HepG2 (cell line): ENCODE measurements around the gene TMEM132E. TPM values are rescaled to one million over a fixed set of nuclear protein-coding genes. Genes with fewer than 3 reads are reported as not detected.

Source experiments
- FOXM1 ChIP-seq: sonication (generic); formaldehyde crosslinking; IDR thresholded peaks from 2 replicates; pipeline ENCODE4 v1.5.0; 2020; ENCODE audit warnings: missing genetic modification reagents
- ZC3H13 ChIP-seq: sonication (generic); formaldehyde crosslinking; IDR thresholded peaks from 2 replicates; pipeline ENCODE4 v1.8.1; 2023; ENCODE audit warnings: mild to moderate bottlenecking, missing genetic modification reagents, moderate library complexity
- ZNF451 ChIP-seq: sonication (generic); formaldehyde crosslinking; IDR thresholded peaks from 2 replicates; pipeline ENCODE4 v1.5.0; 2020; ENCODE audit warnings: mild to moderate bottlenecking, missing genetic modification reagents
- ZNF629 ChIP-seq: sonication (generic); formaldehyde crosslinking; conservative IDR thresholded peaks from 2 replicates; pipeline ENCODE4 v1.5.0; 2020; ENCODE audit warnings: missing genetic modification reagents
- polyA plus RNA-seq, 8 experiments: library from polyadenylated mRNA; depleted of rRNA in 3 of 8; stranded (reverse) in 7 of 8; unstranded in 1 of 8; fragments of >200 nt; fragmentation: Illumina TruSeq in 4 of 8; extraction: Trizol in 4 of 8; gene quantifications; 2 replicates each; pipeline versions ENCODE4 v1.2.1 to v1.2.3, GENCODE V29; 2011 to 2016; ENCODE audit warnings: low read depth in 4 of 8, missing spikeins in 1 of 8, mixed read lengths in 1 of 8; ENCODE audit not compliant: insufficient read depth in 1 of 8
- total RNA-seq, 5 experiments: library from RNA; depleted of rRNA; stranded (reverse); fragments of >200 nt; fragmentation: Illumina TruSeq; extraction: Trizol; gene quantifications; 2 replicates each; pipeline ENCODE4 v1.2.3, GENCODE V29; 2016; ENCODE audit warnings: low read depth in 1 of 5
- TF ChIP-seq, protein P1 (sequence below): sonication (generic); formaldehyde crosslinking; IDR thresholded peaks from 2 replicates; pipeline ENCODE4 v1.5.0; 2020; ENCODE audit warnings: mild to moderate bottlenecking, missing genetic modification reagents, borderline replicate concordance
- TF ChIP-seq, protein P2 (sequence below): IDR thresholded peaks from 2 replicates; pipeline ENCODE4 v1.6.1; 2012; ENCODE audit warnings: inconsistent platforms

Gene TMEM132E
- total and polyA plus RNA-seq, 2 of the 13 experiments (the other 11 are each of a cell fraction or from before 2014, with no cell fraction given): not detected

DNA sequence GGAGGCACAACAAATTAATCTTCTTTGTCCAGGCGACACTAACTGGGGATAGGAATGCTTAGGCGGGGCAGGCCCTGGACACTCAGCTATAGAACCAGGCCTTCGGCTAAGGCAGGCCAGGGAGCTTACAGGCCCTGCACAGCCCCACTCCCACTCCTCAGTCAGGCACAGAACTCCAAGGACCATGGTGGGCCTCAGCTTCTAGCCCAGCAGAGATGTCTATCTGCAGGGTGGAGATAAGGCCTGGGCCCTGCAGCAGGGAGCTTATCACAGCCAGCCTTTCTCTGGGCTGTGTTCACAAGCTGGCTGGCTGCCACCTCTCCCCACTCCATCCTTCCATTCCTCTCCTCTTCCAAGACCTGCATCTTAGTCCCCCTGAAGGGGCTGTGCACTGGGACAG lies 68.1 kb downstream of the TMEM132E start (continued):
- TF ChIP-seq, protein P1, sequence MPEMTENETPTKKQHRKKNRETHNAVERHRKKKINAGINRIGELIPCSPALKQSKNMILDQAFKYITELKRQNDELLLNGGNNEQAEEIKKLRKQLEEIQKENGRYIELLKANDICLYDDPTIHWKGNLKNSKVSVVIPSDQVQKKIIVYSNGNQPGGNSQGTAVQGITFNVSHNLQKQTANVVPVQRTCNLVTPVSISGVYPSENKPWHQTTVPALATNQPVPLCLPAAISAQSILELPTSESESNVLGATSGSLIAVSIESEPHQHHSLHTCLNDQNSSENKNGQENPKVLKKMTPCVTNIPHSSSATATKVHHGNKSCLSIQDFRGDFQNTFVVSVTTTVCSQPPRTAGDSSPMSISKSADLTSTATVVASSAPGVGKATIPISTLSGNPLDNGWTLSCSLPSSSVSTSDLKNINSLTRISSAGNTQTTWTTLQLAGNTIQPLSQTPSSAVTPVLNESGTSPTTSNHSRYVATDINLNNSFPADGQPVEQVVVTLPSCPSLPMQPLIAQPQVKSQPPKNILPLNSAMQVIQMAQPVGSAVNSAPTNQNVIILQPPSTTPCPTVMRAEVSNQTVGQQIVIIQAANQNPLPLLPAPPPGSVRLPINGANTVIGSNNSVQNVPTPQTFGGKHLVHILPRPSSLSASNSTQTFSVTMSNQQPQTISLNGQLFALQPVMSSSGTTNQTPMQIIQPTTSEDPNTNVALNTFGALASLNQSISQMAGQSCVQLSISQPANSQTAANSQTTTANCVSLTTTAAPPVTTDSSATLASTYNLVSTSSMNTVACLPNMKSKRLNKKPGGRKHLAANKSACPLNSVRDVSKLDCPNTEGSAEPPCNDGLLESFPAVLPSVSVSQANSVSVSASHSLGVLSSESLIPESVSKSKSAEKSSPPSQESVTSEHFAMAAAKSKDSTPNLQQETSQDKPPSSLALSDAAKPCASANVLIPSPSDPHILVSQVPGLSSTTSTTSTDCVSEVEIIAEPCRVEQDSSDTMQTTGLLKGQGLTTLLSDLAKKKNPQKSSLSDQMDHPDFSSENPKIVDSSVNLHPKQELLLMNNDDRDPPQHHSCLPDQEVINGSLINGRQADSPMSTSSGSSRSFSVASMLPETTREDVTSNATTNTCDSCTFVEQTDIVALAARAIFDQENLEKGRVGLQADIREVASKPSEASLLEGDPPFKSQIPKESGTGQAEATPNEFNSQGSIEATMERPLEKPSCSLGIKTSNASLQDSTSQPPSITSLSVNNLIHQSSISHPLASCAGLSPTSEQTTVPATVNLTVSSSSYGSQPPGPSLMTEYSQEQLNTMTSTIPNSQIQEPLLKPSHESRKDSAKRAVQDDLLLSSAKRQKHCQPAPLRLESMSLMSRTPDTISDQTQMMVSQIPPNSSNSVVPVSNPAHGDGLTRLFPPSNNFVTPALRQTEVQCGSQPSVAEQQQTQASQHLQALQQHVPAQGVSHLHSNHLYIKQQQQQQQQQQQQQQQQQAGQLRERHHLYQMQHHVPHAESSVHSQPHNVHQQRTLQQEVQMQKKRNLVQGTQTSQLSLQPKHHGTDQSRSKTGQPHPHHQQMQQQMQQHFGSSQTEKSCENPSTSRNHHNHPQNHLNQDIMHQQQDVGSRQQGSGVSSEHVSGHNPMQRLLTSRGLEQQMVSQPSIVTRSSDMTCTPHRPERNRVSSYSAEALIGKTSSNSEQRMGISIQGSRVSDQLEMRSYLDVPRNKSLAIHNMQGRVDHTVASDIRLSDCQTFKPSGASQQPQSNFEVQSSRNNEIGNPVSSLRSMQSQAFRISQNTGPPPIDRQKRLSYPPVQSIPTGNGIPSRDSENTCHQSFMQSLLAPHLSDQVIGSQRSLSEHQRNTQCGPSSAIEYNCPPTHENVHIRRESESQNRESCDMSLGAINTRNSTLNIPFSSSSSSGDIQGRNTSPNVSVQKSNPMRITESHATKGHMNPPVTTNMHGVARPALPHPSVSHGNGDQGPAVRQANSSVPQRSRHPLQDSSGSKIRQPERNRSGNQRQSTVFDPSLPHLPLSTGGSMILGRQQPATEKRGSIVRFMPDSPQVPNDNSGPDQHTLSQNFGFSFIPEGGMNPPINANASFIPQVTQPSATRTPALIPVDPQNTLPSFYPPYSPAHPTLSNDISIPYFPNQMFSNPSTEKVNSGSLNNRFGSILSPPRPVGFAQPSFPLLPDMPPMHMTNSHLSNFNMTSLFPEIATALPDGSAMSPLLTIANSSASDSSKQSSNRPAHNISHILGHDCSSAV (CRISPR knock-in tag): no peak
- TF ChIP-seq ZNF629 (CRISPR knock-in tag) (no peak), FOXM1 (CRISPR knock-in tag) (no peak), ZC3H13 (CRISPR knock-in tag) (no peak), ZNF451 (CRISPR knock-in tag) (no peak)
- TF ChIP-seq, protein P2, sequence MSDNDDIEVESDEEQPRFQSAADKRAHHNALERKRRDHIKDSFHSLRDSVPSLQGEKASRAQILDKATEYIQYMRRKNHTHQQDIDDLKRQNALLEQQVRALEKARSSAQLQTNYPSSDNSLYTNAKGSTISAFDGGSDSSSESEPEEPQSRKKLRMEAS: no peak
